PC-3 (cell line): ENCODE data around the gene VPS41.

Experiments
- EZH2 ChIP-seq: fragments of 300-600 bp; sonication (generic); IDR thresholded peaks from one replicate; pipeline ENCODE4 v1.6.1; 2017; ENCODE audit warnings: antibody characterized with exemption, mild to moderate bottlenecking, low read length; ENCODE audit not compliant: unreplicated experiment
- EZH2phosphoT487 ChIP-seq: fragments of 300-600 bp; sonication (generic); IDR thresholded peaks from 2 replicates; pipeline ENCODE4 v1.6.1; 2018; ENCODE audit warnings: mild to moderate bottlenecking, antibody characterized with exemption, low read length, borderline replicate concordance
- TF ChIP-seq, protein P1 (sequence below): fragments of 300-600 bp; sonication (generic); conservative IDR thresholded peaks from 2 replicates; pipeline ENCODE4 v1.5.1; 2017; ENCODE audit warnings: antibody characterized with exemption, low read depth, mild to moderate bottlenecking, low read length

DNA sequence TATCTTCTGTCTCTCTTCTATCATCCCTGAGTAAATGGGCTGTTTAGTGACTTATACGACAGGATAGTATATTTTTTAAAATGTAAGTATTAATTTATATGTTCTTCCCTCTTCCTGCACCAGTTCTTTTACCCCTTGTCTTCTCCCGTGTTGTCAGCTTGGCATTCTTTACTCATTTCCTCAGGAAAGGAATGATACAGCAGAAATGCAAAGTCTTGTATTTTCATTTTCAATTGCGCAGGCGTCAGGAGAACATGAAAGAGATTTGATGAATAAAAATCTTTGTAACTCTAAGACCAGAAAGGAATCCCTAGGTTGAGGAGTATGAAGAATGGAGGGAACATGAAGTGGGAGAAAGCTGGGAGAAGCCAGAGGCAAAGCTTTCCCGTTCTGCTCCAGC is 18.8 kb upstream of the VPS41 start:
- TF ChIP-seq EZH2 (no peak), EZH2phosphoT487 (no peak)
- TF ChIP-seq, protein P1, sequence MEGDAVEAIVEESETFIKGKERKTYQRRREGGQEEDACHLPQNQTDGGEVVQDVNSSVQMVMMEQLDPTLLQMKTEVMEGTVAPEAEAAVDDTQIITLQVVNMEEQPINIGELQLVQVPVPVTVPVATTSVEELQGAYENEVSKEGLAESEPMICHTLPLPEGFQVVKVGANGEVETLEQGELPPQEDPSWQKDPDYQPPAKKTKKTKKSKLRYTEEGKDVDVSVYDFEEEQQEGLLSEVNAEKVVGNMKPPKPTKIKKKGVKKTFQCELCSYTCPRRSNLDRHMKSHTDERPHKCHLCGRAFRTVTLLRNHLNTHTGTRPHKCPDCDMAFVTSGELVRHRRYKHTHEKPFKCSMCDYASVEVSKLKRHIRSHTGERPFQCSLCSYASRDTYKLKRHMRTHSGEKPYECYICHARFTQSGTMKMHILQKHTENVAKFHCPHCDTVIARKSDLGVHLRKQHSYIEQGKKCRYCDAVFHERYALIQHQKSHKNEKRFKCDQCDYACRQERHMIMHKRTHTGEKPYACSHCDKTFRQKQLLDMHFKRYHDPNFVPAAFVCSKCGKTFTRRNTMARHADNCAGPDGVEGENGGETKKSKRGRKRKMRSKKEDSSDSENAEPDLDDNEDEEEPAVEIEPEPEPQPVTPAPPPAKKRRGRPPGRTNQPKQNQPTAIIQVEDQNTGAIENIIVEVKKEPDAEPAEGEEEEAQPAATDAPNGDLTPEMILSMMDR = no peak
